Chondrocyte (in vitro differentiated cells): ENCODE results near the gene MZT1. TPM values are rescaled to one million over a fixed set of nuclear protein-coding genes. Genes with fewer than 3 reads are reported as not detected.

Experiments
- DNase-seq: peaks from one replicate; pipeline ENCODE4 v3.0.0; 2021; ENCODE audit warnings: mixed read lengths, low spot score
- H3K27ac Mint-ChIP-seq: one replicate; pipeline ENCODE4 v1.8.0; 2021; ENCODE audit warnings: mild to moderate bottlenecking, moderate library complexity, mixed read lengths; ENCODE audit not compliant: unreplicated experiment
- H3K27me3 Mint-ChIP-seq: 2 replicates; pipeline ENCODE4 v1.8.0; 2021; ENCODE audit warnings: low read depth, mixed read lengths
- H3K36me3 Mint-ChIP-seq: 2 replicates; pipeline ENCODE4 v1.8.0; 2021; ENCODE audit warnings: low read depth, mixed read lengths
- H3K4me1 Mint-ChIP-seq: 2 replicates; pipeline ENCODE4 v1.8.0; 2021; ENCODE audit warnings: low read depth, mild to moderate bottlenecking, mixed read lengths
- H3K4me3 Mint-ChIP-seq: one replicate; pipeline ENCODE4 v1.8.0; 2021; ENCODE audit warnings: mild to moderate bottlenecking, moderate library complexity, mixed read lengths; ENCODE audit not compliant: unreplicated experiment
- H3K9me3 Mint-ChIP-seq: 2 replicates; pipeline ENCODE4 v1.8.0; 2021; ENCODE audit warnings: low read depth, mixed read lengths
- long read RNA-seq: library from polyadenylated mRNA; stranded (forward); transcript quantifications from one replicate; pipeline ENCODE4 v2.0.0, GENCODE V29; 2021
- total RNA-seq: library from RNA; stranded (reverse); gene quantifications from 3 replicates; pipeline ENCODE4 v1.2.1, GENCODE V29; 2021
- TF ChIP-seq, protein P1 (sequence below): fragments of 200-600 bp; sonication (generic); IDR thresholded peaks from 2 replicates; pipeline ENCODE4 v1.5.0; 2021; ENCODE audit warnings: antibody characterized with exemption, mild to moderate bottlenecking, moderate library complexity

MZT1 gene, protein sequence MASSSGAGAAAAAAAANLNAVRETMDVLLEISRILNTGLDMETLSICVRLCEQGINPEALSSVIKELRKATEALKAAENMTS
- 10.9 to 11.7 TPM (median 11.6 TPM) in 3 replicates for total RNA-seq
- long read RNA-seq, transcript MZT1-201 (3 exons, 2,299 nt), result major isoform, 41 of 42 reads
- long read RNA-seq, partial matches to known transcripts, result 0 of 42 reads
- long read RNA-seq, other reads (novel, unspliced or antisense), result 1 of 42 reads

DNA sequence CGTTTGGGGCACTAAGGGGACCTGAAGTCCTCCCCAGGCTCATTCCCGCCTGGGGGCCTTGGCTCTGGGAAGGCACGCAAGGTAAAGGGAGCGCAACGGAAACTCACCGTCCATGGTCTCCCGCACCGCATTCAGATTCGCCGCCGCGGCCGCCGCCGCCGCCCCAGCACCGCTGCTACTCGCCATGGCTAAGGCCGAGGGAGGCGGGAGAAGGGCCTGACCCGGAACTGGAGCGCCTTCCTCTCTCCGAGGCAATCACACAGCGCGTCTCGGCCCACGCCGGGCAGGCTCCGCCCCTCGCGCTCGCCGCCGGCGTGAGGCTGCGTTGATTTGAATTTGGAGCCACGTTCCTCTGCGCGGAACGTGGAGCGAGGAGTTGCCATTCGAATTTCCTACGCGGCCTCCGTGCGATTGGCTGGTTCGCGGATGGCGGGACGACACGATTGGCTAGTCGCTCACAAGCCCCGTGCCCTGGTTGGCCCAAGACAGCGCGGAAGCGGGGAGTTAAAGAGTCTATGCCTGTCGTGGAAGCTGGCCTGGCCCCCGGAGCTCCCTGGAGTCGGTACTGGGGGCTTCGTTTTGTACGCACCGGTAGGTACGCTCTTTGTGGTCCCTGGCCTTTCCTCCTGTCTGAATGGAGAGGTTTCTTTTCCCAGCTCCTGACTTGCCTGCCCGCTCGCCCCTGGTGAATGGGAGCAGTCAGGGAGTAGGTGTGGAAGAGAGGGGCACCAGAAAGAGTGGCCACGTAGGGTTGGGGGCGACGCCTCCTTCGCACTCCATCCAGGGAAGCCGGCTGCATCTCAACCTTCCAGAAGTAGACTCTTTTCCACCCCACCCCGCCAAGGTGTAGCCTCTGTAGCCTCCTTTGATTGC is at the start of gene MZT1, which contains the start of gene BORA:
Gene MZT1, minus strand, starts transcription at position 213 of the 873 bp plus-strand sequence. Its CDS starts 27 bp downstream, at position 186.
Gene BORA, plus strand, starts transcription at position 507 of the 873 bp plus-strand sequence. CDS start 1,018 bp downstream, outside the sequence.
- TF ChIP-seq, protein P1, sequence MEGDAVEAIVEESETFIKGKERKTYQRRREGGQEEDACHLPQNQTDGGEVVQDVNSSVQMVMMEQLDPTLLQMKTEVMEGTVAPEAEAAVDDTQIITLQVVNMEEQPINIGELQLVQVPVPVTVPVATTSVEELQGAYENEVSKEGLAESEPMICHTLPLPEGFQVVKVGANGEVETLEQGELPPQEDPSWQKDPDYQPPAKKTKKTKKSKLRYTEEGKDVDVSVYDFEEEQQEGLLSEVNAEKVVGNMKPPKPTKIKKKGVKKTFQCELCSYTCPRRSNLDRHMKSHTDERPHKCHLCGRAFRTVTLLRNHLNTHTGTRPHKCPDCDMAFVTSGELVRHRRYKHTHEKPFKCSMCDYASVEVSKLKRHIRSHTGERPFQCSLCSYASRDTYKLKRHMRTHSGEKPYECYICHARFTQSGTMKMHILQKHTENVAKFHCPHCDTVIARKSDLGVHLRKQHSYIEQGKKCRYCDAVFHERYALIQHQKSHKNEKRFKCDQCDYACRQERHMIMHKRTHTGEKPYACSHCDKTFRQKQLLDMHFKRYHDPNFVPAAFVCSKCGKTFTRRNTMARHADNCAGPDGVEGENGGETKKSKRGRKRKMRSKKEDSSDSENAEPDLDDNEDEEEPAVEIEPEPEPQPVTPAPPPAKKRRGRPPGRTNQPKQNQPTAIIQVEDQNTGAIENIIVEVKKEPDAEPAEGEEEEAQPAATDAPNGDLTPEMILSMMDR, result no peak
- no peaks in the 10 kb centered on the region for H3K36me3 Mint-ChIP-seq
- DNase-seq, result peak; percentile 97
- H3K27ac Mint-ChIP-seq, result peak within 1 kb of the TSS; percentile 86
- H3K9me3 Mint-ChIP-seq, result no peaks in the 10 kb centered on the region
- H3K4me1 Mint-ChIP-seq, result peaks cover 36% of the 10 kb centered on the region
- no peaks in the 10 kb centered on the region for H3K27me3 Mint-ChIP-seq
- H3K4me3 Mint-ChIP-seq, result peak within 1 kb of the TSS; percentile 92

DNA sequence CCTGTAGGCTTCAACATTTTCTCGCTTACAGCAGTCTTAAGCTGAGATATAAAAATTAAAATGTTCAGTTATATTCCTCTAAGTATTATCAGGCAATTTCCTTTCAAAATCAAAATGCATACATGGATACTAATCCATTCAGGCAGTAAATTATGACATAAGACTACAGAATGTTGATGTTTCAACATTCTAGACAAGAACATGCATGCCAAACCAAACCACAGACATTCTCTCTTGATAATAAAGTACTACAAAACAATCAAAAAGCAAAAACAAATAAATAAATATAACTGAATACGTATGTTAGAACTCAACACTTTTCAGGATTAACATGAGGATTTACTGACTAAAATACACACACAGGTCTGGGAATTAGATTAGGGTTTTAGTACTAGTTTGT is 46.6 kb upstream of the MZT1 start:
- no peak for DNase-seq
- peaks cover 9% of the 10 kb centered on the region for H3K4me1 Mint-ChIP-seq
- H3K27ac Mint-ChIP-seq, result no peak overlapping the region
- H3K9me3 Mint-ChIP-seq, result no peaks in the 10 kb centered on the region
- TF ChIP-seq, protein P1, result no peak
- no peak overlapping the region for H3K4me3 Mint-ChIP-seq
- H3K27me3 Mint-ChIP-seq, result no peaks in the 10 kb centered on the region
- H3K36me3 Mint-ChIP-seq, result peaks cover 38% of the 10 kb centered on the region

DNA sequence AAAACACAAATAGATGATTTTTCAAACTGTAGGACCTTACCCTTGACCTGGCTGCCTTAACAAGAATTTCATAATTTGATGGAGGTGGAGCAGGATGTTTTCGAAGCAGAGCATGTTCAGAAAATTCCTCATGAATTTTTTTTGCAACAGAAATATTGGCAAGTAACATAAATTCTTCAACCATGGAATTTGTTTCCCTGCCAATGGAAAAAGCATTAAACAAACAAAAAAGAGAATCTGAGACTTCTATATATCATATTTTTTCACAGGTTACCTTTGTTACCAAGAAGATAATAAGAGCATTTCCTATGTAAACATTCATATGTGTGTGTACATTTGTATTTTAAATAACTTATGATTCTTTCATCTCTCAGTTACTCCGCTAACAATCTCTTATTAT is 36.0 kb upstream of the MZT1 start:
- Mint-ChIP-seq H3K9me3 (no peaks in the 10 kb centered on the region), H3K27ac (peak overlapping the region; percentile 80), H3K36me3 (peaks cover 26% of the 10 kb centered on the region), H3K4me3 (no peak overlapping the region), H3K27me3 (no peaks in the 10 kb centered on the region), H3K4me1 (peaks cover 10% of the 10 kb centered on the region)
- no peak for DNase-seq
- TF ChIP-seq, protein P1, result no peak

DNA sequence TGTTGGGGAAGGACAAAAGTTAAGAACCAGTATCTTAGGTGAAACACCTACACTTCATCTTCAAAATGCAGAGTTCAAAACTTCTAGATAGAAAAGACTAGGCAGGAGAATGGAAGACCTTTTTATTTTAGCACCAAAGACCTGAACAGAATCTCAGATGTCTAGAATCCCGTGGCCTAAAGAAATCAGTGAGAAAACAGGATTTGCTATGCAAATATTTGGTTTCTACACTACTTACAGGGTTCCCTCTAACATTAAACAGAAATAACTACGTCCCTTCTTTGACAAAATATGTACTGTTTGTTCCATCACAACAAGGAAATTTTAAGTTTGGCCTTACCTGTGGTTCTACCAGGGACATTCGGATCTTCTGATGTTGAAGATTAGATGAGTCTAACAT is 32.8 kb upstream of the MZT1 start:
- TF ChIP-seq, protein P1, result no peak
- DNase-seq, result no peak
- Mint-ChIP-seq H3K9me3 (no peaks in the 10 kb centered on the region), H3K4me1 (peaks cover 10% of the 10 kb centered on the region), H3K27me3 (no peaks in the 10 kb centered on the region), H3K4me3 (no peak overlapping the region), H3K27ac (no peak overlapping the region), H3K36me3 (peaks cover 23% of the 10 kb centered on the region)

DNA sequence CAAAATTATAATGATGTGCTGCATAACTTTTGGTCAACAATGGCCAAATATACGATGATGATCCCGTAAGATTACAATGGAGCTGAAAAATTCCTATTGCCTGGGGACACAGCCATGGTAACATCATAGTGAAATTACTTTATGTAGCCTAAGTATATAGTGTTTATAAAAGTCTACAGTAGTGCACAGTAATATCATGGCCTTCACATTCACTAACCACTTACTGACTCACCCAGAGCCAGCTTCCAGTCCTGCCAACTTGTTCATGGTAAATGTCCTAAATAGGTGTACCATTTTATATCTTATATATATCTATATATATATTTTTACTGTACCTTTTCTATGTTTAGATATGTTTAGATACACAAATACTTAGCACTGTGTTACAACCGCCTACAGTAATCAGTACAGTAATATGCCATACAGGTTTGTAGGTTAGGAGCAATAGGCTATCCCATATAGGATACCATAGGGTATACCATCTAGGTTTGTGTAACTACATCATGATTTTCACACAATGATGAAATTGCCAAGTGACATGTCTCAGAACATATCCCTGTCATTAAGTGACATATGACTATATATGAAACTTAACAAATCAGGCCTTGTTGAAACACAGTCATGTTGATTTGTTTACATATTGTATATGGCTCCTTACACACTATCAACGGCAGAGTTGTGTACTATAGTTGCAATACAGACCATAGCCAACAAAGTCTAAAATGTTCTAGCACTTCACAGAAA is 30.5 kb upstream of the MZT1 start:
- Mint-ChIP-seq H3K27me3 (no peaks in the 10 kb centered on the region), H3K4me1 (peaks cover under 1% of the 10 kb centered on the region), H3K4me3 (no peak overlapping the region), H3K9me3 (no peaks in the 10 kb centered on the region), H3K27ac (no peak overlapping the region), H3K36me3 (peaks cover 17% of the 10 kb centered on the region)
- DNase-seq, result no peak
- TF ChIP-seq, protein P1, result no peak
